HL-60 (cell line): ENCODE measurements around the gene PAWR.

Experiments used
- DNase-seq, 2 experiments: peaks; one replicate each; pipeline ENCODE4 v3.0.0-alpha.2; 2010 to 2020; ENCODE audit warnings: low read depth in 1 of 2, low spot score in 1 of 2
- H3K27ac ChIP-seq: fragments of 250-450 bp; sonication (Bioruptor Pico); replicated peaks from 2 replicates; pipeline ENCODE4 v1.5.1; 2020; ENCODE audit warnings: mild to moderate bottlenecking, moderate library complexity
- H3K27me3 ChIP-seq: fragments of 250-450 bp; sonication (Bioruptor Pico); 2 replicates; pipeline ENCODE4 v1.5.1; 2021; ENCODE audit warnings: mild to moderate bottlenecking, moderate library complexity; ENCODE audit not compliant: insufficient read depth, poor library complexity, severe bottlenecking
- H3K4me3 ChIP-seq: replicated peaks from 2 replicates; pipeline ENCODE4 v1.5.1; 2011; ENCODE audit warnings: mild to moderate bottlenecking, control low read depth, low read length; ENCODE audit not compliant: insufficient read depth
- CTCF ChIP-seq: IDR thresholded peaks from one replicate; pipeline ENCODE4 v1.5.1; 2011; ENCODE audit warnings: low read length, control low read depth, inconsistent platforms; ENCODE audit not compliant: insufficient read depth
- GABPA ChIP-seq: IDR thresholded peaks from 2 replicates; pipeline ENCODE4 v1.6.1; 2012; ENCODE audit warnings: low read depth
- POLR2AphosphoS5 ChIP-seq: IDR thresholded peaks from 2 replicates; pipeline ENCODE4 v1.6.1; 2012; ENCODE audit warnings: low read depth
- SPI1 ChIP-seq: IDR thresholded peaks from 2 replicates; pipeline ENCODE4 v1.6.1; 2012; ENCODE audit warnings: low read depth, mild to moderate bottlenecking, borderline replicate concordance
- TF ChIP-seq, protein P1 (sequence below): IDR thresholded peaks from 2 replicates; pipeline ENCODE4 v1.6.1; 2012; ENCODE audit warnings: low read depth; ENCODE audit not compliant: insufficient replicate concordance

PAWR gene

DNA sequence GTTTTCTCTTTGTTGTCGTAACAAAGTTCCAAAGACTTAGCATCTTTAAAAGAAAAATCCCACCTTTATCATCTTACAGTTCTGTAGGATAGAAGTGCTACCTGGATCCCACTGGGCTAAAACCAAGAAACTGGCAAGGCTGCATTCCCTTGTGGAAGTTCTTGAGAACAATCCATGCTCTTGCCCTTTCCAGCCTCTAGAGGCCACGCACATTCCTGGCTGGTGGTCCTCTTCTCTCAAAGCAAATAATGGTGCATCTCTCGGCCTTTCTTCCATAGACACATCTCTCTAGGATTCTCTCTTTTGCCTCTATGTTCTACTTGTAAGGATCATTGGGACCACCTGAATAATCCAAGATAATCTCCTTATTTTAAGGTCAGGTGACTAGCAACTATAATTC, 8.2 kb upstream of the PAWR start:
- Histone ChIP-seq H3K27ac (no peak overlapping the region), H3K4me3 (no peak overlapping the region), H3K27me3 (no peaks in the 10 kb centered on the region)
- DNase-seq, result no peak
- TF ChIP-seq, protein P1, sequence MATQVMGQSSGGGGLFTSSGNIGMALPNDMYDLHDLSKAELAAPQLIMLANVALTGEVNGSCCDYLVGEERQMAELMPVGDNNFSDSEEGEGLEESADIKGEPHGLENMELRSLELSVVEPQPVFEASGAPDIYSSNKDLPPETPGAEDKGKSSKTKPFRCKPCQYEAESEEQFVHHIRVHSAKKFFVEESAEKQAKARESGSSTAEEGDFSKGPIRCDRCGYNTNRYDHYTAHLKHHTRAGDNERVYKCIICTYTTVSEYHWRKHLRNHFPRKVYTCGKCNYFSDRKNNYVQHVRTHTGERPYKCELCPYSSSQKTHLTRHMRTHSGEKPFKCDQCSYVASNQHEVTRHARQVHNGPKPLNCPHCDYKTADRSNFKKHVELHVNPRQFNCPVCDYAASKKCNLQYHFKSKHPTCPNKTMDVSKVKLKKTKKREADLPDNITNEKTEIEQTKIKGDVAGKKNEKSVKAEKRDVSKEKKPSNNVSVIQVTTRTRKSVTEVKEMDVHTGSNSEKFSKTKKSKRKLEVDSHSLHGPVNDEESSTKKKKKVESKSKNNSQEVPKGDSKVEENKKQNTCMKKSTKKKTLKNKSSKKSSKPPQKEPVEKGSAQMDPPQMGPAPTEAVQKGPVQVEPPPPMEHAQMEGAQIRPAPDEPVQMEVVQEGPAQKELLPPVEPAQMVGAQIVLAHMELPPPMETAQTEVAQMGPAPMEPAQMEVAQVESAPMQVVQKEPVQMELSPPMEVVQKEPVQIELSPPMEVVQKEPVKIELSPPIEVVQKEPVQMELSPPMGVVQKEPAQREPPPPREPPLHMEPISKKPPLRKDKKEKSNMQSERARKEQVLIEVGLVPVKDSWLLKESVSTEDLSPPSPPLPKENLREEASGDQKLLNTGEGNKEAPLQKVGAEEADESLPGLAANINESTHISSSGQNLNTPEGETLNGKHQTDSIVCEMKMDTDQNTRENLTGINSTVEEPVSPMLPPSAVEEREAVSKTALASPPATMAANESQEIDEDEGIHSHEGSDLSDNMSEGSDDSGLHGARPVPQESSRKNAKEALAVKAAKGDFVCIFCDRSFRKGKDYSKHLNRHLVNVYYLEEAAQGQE, result no peak
- no peak for TF ChIP-seq CTCF
- no peak for TF ChIP-seq GABPA
- no peak for TF ChIP-seq POLR2AphosphoS5
- no peak for TF ChIP-seq SPI1

GRCh38 chr12:79696416-79696815, 5.7 kb upstream of the PAWR start:
- H3K27ac ChIP-seq, result no peak overlapping the region
- TF ChIP-seq SPI1 (no peak), GABPA (no peak), POLR2AphosphoS5 (no peak), CTCF (no peak)
- TF ChIP-seq, protein P1, result no peak
- no peak overlapping the region for H3K4me3 ChIP-seq
- no peak for DNase-seq
- peaks cover 13% of the 10 kb centered on the region for H3K27me3 ChIP-seq

GRCh38 chr12:79692860-79693577, 2.3 kb upstream of the PAWR start:
- H3K4me3 ChIP-seq, result no peak overlapping the region

More at GRCh38 chr12:79692860-79693577, 2.3 kb upstream of the PAWR start:
- H3K27me3 ChIP-seq, result peaks cover 36% of the 10 kb centered on the region
- no peak for DNase-seq
- no peak overlapping the region for H3K27ac ChIP-seq
- TF ChIP-seq POLR2AphosphoS5 (no peak), SPI1 (no peak), CTCF (no peak), GABPA (no peak)
- TF ChIP-seq, protein P1, result no peak
